Esophagus squamous epithelium (tissue), 4 donors: ENCODE results near the gene ACD.

ENCODE experiments used
- POLR2A ChIP-seq, 4 donors: fragments of 450-650 bp; IDR thresholded peaks; one replicate each; pipeline ENCODE4 v1.6.1; 2017; ENCODE audit warnings: antibody characterized with exemption in 4 of 4, mild to moderate bottlenecking in 4 of 4, moderate library complexity in 3 of 4
- TF ChIP-seq, protein P1 (sequence below), 6 experiments: fragments of 450-650 bp in 4 of 6; fragments of 200-600 bp in 2 of 6; sonication (generic) in 2 of 6; IDR thresholded peaks; one replicate each; pipeline ENCODE4 v1.5.1; 2016 to 2019; ENCODE audit warnings: antibody characterized with exemption in 6 of 6, mild to moderate bottlenecking in 4 of 6, moderate library complexity in 4 of 6

DNA sequence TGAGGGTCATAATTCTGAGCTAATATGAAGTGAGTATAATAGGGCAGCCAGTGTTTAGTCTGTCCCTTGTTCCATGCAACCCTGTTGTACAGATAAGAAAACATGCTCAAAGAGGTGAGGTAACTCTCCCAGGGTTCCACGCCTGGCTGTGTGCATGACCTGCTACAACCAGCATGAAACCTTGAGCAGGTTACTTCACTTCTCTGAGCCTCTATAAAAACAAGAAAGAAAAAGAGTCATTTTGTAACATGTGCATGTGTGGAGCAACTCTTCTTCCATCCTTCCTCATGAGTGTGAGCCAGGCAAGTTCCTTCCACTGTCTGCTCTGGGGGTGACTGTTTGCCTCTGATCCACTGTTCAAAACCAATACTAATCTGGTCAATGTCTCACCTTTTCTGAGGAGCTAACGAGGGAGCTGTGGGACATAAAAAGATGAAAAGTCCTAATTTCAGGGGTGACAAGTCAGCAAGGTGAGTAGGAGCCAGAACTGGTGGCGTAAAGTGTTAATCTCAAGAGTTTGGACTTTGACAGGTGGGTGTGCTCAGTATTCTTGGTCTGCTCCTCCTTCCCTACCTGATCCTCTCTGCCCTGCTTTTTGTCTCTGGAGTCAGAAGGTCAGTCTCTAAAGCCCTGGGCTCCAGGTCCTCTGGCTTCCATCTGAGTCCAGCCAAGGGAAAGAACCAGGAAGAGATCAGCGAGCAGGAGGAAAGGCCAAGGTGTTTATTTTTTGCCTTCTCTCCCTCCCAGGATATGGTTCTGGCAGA, 37.5 kb upstream of the ACD start:
- TF ChIP-seq, protein P1, sequence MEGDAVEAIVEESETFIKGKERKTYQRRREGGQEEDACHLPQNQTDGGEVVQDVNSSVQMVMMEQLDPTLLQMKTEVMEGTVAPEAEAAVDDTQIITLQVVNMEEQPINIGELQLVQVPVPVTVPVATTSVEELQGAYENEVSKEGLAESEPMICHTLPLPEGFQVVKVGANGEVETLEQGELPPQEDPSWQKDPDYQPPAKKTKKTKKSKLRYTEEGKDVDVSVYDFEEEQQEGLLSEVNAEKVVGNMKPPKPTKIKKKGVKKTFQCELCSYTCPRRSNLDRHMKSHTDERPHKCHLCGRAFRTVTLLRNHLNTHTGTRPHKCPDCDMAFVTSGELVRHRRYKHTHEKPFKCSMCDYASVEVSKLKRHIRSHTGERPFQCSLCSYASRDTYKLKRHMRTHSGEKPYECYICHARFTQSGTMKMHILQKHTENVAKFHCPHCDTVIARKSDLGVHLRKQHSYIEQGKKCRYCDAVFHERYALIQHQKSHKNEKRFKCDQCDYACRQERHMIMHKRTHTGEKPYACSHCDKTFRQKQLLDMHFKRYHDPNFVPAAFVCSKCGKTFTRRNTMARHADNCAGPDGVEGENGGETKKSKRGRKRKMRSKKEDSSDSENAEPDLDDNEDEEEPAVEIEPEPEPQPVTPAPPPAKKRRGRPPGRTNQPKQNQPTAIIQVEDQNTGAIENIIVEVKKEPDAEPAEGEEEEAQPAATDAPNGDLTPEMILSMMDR (IDR thresholded peaks at IDR 0.05): no peak
- TF ChIP-seq POLR2A (IDR thresholded peaks at IDR 0.05): no peak
